Natural killer cell treated with Interleukin-12 subunit alpha and Interleukin-12 subunit beta and Interleukin-15 and Interleukin-18, amount 100 ng/mL, for 72 hours (primary cell): ENCODE results near the gene EFL1. TPM values are rescaled to one million over a fixed set of nuclear protein-coding genes. Genes with fewer than 3 reads are reported as not detected.
"Not testable (repeated sequence)": the region's sequence is repeated elsewhere in the genome, so short reads cannot be mapped to it uniquely, and the experiment has no call there.

Experiments
- ATAC-seq, 2 donors: fragments of 150-1000 bp; cut with Tn5 transposase in 1 of 2; sonication (Bioruptor Pico), chemical (Tn5 transposase) in 1 of 2; 2 replicates each; pipeline ENCODE4 v1.10.0; 2021
- DNase-seq: peaks from one replicate; pipeline ENCODE4 v3.0.0; 2022; ENCODE audit warnings: low spot score
- H3K27ac Mint-ChIP-seq, 2 donors: 1 replicate in 1 of 2; 2 replicates in 1 of 2; pipeline ENCODE4 v1.8.0; 2022; ENCODE audit warnings: mixed read lengths in 2 of 2, mild to moderate bottlenecking in 1 of 2, moderate library complexity in 1 of 2
- H3K27me3 Mint-ChIP-seq, 2 donors: 1 replicate in 1 of 2; 2 replicates in 1 of 2; pipeline ENCODE4 v1.8.0; 2022; ENCODE audit warnings: mixed read lengths in 2 of 2
- H3K36me3 Mint-ChIP-seq: one replicate; pipeline ENCODE4 v1.8.0; 2022; ENCODE audit warnings: mixed read lengths
- H3K4me1 Mint-ChIP-seq, 2 donors: 1 replicate in 1 of 2; 2 replicates in 1 of 2; pipeline ENCODE4 v1.8.0; 2022; ENCODE audit warnings: low read depth in 2 of 2, mixed read lengths in 2 of 2, mild to moderate bottlenecking in 1 of 2
- H3K4me3 Mint-ChIP-seq: one replicate; pipeline ENCODE4 v1.8.0; 2022; ENCODE audit warnings: mixed read lengths
- H3K9me3 Mint-ChIP-seq: 2 replicates; pipeline ENCODE4 v1.8.0; 2022; ENCODE audit warnings: mixed read lengths
- total RNA-seq, 2 donors: library from RNA; stranded (reverse); gene quantifications; one replicate each; pipeline ENCODE4 v1.2.3, GENCODE V29; 2022

EFL1 gene
- total RNA-seq, 2 donors from 2014 or later, result 23.4 to 35.6 TPM

DNA sequence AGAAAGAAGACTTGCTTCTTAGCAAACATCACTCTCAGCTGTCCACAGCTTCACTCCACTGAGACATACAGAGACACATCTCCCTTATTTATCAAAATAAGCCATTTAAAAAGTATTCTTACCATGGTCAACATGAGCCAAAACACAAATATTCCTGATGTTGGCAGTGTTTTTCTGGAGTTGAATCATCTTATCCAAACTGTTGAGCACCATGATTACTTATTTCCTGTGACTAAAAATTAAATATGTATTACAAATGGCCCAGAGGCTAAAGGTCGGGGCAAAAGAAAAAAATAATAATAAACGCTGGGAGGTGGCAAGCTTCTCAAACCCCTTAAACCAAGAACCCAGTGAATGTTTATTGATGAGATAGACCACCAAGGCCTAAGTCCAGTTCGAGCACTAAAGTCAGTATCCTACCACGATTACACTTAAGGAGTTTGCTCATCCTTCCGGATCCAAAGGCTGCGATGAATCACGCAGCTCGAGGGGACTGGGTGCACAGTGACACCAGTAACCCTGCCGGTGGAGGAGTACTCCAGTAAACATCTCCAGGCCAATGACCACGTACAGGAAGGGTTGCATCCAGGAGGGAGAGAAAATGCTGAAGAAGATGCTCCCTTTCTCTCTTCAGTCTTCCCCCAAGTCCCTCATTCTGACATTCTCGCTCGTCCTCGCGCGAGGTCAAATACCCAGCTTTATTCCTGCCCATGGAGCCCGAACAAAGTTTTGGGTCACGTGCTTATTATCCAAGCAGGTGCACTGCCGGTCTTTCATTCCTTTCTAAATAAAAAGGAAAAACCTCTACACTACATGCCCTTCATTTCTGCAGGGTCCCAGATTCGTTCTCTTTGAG, 740 bp downstream of the EFL1 start:
- Mint-ChIP-seq H3K4me3 (peak overlapping the region; percentile 86), H3K4me1 (peaks cover 15 to 26% of the 10 kb centered on the region in 2 donors), H3K27ac (peak overlapping the region; percentile 62 to 80), H3K36me3 (peaks cover 11% of the 10 kb centered on the region)
- DNase-seq (peak; percentile 61), ATAC-seq (peak; percentile 30 to 65)
- not testable (repeated sequence) for H3K27me3 Mint-ChIP-seq, H3K9me3 Mint-ChIP-seq

GRCh38 chr15:82248261-82248660, 14.3 kb downstream of the EFL1 start:
- H3K27ac Mint-ChIP-seq, H3K4me3 Mint-ChIP-seq, H3K27me3 Mint-ChIP-seq, DNase-seq, H3K9me3 Mint-ChIP-seq, ATAC-seq: not testable (repeated sequence)
- H3K4me1 Mint-ChIP-seq, result peaks cover 12 to 18% of the 10 kb centered on the region in 2 donors
- H3K36me3 Mint-ChIP-seq, result peaks cover 28% of the 10 kb centered on the region

DNA sequence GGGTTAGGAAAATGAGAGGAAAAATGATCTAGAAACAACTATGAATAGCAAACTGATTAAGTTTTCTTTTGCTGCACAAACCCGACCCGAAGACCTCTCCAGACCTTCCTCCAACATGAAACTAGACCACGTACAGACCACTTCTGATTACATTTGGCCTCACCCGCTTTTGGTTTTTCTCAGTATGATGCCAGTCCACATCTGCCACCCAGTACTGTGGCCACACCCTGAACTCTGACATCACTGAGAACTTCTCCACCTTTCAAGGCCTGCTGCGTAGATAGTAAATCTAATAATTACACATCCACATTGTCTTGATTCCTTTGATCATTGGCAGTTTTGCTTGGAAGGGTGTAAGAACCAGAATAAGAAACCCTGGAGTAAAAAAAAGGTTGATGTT, 16.6 kb downstream of the EFL1 start:
- DNase-seq, H3K4me3 Mint-ChIP-seq, H3K9me3 Mint-ChIP-seq, ATAC-seq, H3K27ac Mint-ChIP-seq, H3K27me3 Mint-ChIP-seq: not testable (repeated sequence)
- Mint-ChIP-seq H3K4me1 (peaks cover 14 to 18% of the 10 kb centered on the region in 2 donors), H3K36me3 (peaks cover 24% of the 10 kb centered on the region)

DNA sequence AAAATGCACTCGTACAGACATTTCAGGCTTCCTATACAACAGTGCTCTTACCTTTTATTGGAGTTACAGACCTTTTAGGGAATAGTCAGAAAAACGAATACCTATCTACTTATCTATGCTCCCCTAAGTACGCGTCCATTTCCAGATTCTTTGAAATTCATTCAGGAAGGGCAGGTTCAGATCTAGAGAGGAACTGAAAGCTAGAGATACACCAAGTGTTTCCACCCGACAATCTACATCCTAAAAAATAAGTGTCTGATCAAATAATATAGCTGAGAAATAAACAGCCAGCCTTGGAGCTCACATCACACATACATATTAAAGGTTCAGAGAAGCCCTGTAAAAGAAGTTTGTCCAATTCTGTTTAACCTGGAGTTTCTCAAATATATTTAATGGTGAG, 18.9 kb downstream of the EFL1 start:
- H3K4me1 Mint-ChIP-seq, result peaks cover 14 to 18% of the 10 kb centered on the region in 2 donors
- DNase-seq, result not testable (repeated sequence)

GRCh38 chr15:82241836-82242499, 20.6 kb downstream of the EFL1 start:
- H3K36me3 Mint-ChIP-seq, result peaks cover 33% of the 10 kb centered on the region
- DNase-seq, H3K4me3 Mint-ChIP-seq: not testable (repeated sequence)

More for the DNA sequence above, 18.9 kb downstream of the EFL1 start:
- H3K36me3 Mint-ChIP-seq, result peaks cover 35% of the 10 kb centered on the region
- not testable (repeated sequence) for H3K27ac Mint-ChIP-seq, H3K9me3 Mint-ChIP-seq, ATAC-seq, H3K27me3 Mint-ChIP-seq, H3K4me3 Mint-ChIP-seq

GRCh38 chr15:82239685-82240391, 22.7 kb downstream of the EFL1 start:
- no peaks in the 10 kb centered on the region for H3K27me3 Mint-ChIP-seq
- peaks cover 24% of the 10 kb centered on the region for H3K36me3 Mint-ChIP-seq
- DNase-seq (no peak), ATAC-seq (no peak)
- H3K27ac Mint-ChIP-seq, result no peak overlapping the region
- peaks cover 0 to 6% of the 10 kb centered on the region in 2 donors for H3K4me1 Mint-ChIP-seq
- no peak overlapping the region for H3K4me3 Mint-ChIP-seq
- H3K9me3 Mint-ChIP-seq, result no peaks in the 10 kb centered on the region

More at GRCh38 chr15:82241836-82242499, 20.6 kb downstream of the EFL1 start:
- H3K27ac Mint-ChIP-seq, H3K9me3 Mint-ChIP-seq, H3K27me3 Mint-ChIP-seq, ATAC-seq: not testable (repeated sequence)
- H3K4me1 Mint-ChIP-seq, result peaks cover 11 to 12% of the 10 kb centered on the region in 2 donors

- not testable (repeated sequence) for ATAC-seq, DNase-seq, H3K9me3 Mint-ChIP-seq, H3K27me3 Mint-ChIP-seq, H3K27ac Mint-ChIP-seq, H3K4me3 Mint-ChIP-seq, H3K4me1 Mint-ChIP-seq
- H3K36me3 Mint-ChIP-seq, result peaks cover 18% of the 10 kb centered on the region
Measured at GRCh38 chr15:82237944-82238534, 24.5 kb downstream of the EFL1 start.

GRCh38 chr15:82231842-82232241, 30.7 kb downstream of the EFL1 start:
- Mint-ChIP-seq H3K36me3 (peaks cover 9% of the 10 kb centered on the region), H3K27ac (no peak overlapping the region), H3K27me3 (no peaks in the 10 kb centered on the region), H3K4me3 (no peak overlapping the region), H3K9me3 (no peaks in the 10 kb centered on the region), H3K4me1 (peaks cover 0 to 8% of the 10 kb centered on the region in 2 donors)
- DNase-seq (no peak), ATAC-seq (no peak)

- Mint-ChIP-seq H3K27me3 (no peaks in the 10 kb centered on the region), H3K4me1 (peaks cover 0 to 8% of the 10 kb centered on the region in 2 donors), H3K4me3 (no peak overlapping the region), H3K36me3 (peaks cover 14% of the 10 kb centered on the region), H3K9me3 (no peaks in the 10 kb centered on the region), H3K27ac (no peak overlapping the region)
- no peak for ATAC-seq
- no peak for DNase-seq
Measured at GRCh38 chr15:82231233-82231632, 31.3 kb downstream of the EFL1 start.

DNA sequence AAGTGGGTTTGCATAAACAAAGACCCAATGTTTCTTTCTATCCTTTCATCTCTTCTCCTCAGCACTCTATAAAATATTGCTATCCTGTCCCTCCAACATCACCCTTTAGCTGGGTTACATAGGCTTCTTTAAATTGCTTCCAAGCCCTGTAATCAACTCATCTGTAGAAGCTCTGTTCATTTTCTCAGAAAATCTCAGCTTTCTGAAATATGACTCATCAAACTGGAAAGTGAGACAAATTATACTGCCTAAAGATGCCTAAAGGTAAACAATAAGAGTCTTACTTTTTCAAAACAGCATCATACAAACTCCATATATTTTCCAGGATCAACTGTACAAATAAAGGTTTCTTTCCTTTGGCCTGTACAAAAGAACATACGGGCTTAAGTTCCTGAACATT, 33.8 kb downstream of the EFL1 start:
- DNase-seq (no peak), ATAC-seq (no peak)
- H3K4me1 Mint-ChIP-seq, result peaks cover 0 to 8% of the 10 kb centered on the region in 2 donors
- no peaks in the 10 kb centered on the region for H3K9me3 Mint-ChIP-seq
- peaks cover 17% of the 10 kb centered on the region for H3K36me3 Mint-ChIP-seq
- no peak overlapping the region for H3K4me3 Mint-ChIP-seq
- H3K27ac Mint-ChIP-seq, result no peak overlapping the region
- H3K27me3 Mint-ChIP-seq, result no peaks in the 10 kb centered on the region

GRCh38 chr15:82221535-82221934, 41.0 kb downstream of the EFL1 start:
- H3K4me3 Mint-ChIP-seq, H3K27ac Mint-ChIP-seq, H3K9me3 Mint-ChIP-seq, DNase-seq, H3K4me1 Mint-ChIP-seq, ATAC-seq, H3K27me3 Mint-ChIP-seq: not testable (repeated sequence)
- H3K36me3 Mint-ChIP-seq, result peaks cover 10% of the 10 kb centered on the region

DNA sequence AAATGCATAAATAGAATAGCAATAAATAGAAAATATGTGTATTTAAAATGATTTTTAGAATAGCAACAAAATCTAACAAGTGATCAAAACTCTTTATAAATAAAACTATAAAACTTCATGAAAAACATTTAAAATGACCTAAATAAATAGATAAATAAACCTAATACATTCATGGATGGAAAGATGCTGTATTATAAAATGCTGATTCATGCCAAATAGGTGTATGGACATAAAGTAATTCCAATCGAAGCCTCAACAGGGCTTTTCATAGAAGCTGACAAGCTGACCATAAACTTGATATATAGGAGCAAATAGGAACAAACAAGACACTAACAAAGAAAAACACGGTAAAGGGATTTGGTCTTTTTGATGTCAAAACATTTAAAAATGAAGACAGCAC, 46.4 kb downstream of the EFL1 start:
- not testable (repeated sequence) for DNase-seq, H3K4me3 Mint-ChIP-seq, H3K4me1 Mint-ChIP-seq, ATAC-seq, H3K27ac Mint-ChIP-seq, H3K9me3 Mint-ChIP-seq, H3K27me3 Mint-ChIP-seq
- H3K36me3 Mint-ChIP-seq, result peaks cover 25% of the 10 kb centered on the region

DNA sequence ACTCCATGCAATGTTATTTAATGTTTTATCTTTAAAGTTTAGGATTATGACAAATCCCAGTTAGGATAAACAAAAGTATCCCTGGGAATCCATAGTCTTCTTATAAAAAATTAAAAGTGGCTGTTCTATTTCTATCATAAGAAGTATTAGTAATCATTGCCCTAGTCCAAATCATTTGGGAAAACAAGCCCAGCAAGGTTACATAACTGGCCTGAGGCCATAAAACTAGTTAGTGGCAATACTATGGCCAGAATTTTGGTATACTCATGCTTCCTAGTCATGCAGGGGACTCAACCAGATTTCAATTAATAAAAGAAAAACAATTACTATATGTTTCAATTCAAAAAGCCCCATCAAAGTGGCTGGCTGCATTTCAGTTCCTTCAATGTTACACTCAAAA, 50.3 kb downstream of the EFL1 start:
- not testable (repeated sequence) for H3K4me1 Mint-ChIP-seq, H3K4me3 Mint-ChIP-seq, DNase-seq, H3K27ac Mint-ChIP-seq, H3K9me3 Mint-ChIP-seq, ATAC-seq, H3K27me3 Mint-ChIP-seq
- peaks cover 20% of the 10 kb centered on the region for H3K36me3 Mint-ChIP-seq
